Panc1 (cell line): ENCODE results near the gene APOBEC3F. TPM values are rescaled to one million over a fixed set of nuclear protein-coding genes. Genes with fewer than 3 reads are reported as not detected.
"Not testable (repeated sequence)": the region's sequence is repeated elsewhere in the genome, so short reads cannot be mapped to it uniquely, and the experiment has no call there.

ENCODE experiments used
- ATAC-seq: fragments of 200-7000 bp; cut with Tn5 transposase; 2 replicates; pipeline ENCODE4 v1.9.1; 2020; ENCODE audit warnings: mild to moderate bottlenecking, moderate library complexity
- BruUV-seq: library from RNA; stranded (reverse); fragments of 400-500 nt; replicated peaks from 2 replicates; lab custom pipeline; 2021; lab: Mats Ljungman, UMichigan
- CTCF ChIA-PET: fragments of 300-600 bp; sonication (Branson Sonifier 250); formaldehyde crosslinking; loops from one replicate; lab custom pipeline; 2022; ENCODE audit warnings: antibody characterized with exemption; lab: Charles Lee
- POLR2A ChIA-PET: fragments of 300-600 bp; sonication (Branson Sonifier 250); formaldehyde crosslinking; loops from one replicate; lab custom pipeline; 2022; ENCODE audit warnings: antibody characterized with exemption; lab: Charles Lee
- DNase-seq: peaks from one replicate; pipeline ENCODE4 v3.0.0-alpha.2; 2010; ENCODE audit warnings: low read depth, low spot score
- H3K27ac ChIP-seq: 2 replicates; pipeline ENCODE4 v1.5.1; 2011; ENCODE audit warnings: mild to moderate bottlenecking, low read length, inconsistent platforms
- H3K27me3 ChIP-seq: fragments of 200-500 bp; sonication (Bioruptor generic); 2 replicates; pipeline ENCODE4 v1.6.0; 2014; ENCODE audit warnings: low read length, inconsistent platforms; ENCODE audit not compliant: control insufficient read depth, insufficient read depth
- H3K36me3 ChIP-seq: fragments of 200-500 bp; sonication (Bioruptor generic); 2 replicates; pipeline ENCODE4 v1.5.1; 2014; ENCODE audit warnings: inconsistent platforms, mild to moderate bottlenecking, low read length, moderate library complexity; ENCODE audit not compliant: control insufficient read depth, insufficient read depth
- H3K4me1 ChIP-seq: 2 replicates; pipeline ENCODE4 v1.5.1; 2011; ENCODE audit warnings: inconsistent platforms, mild to moderate bottlenecking, low read length, moderate library complexity; ENCODE audit not compliant: control insufficient read depth, insufficient read depth
- H3K4me3 ChIP-seq, 2 experiments: 2 replicates each; pipeline ENCODE4 v1.5.1; 2011 to 2012; ENCODE audit warnings: low read depth in 2 of 2, low read length in 2 of 2, mild to moderate bottlenecking in 2 of 2, inconsistent platforms in 1 of 2, moderate library complexity in 1 of 2
- H3K9me3 ChIP-seq: fragments of 200-500 bp; sonication (Bioruptor generic); 2 replicates; pipeline ENCODE4 v1.5.1; 2014; ENCODE audit warnings: low read depth, mild to moderate bottlenecking, inconsistent platforms, low read length, moderate library complexity; ENCODE audit not compliant: control insufficient read depth, insufficient read depth
- CTCF ChIP-seq: fragments of 450-650 bp; IDR thresholded peaks from 2 replicates; pipeline ENCODE4 v1.5.1; 2017; ENCODE audit warnings: mild to moderate bottlenecking
- POLR2AphosphoS5 ChIP-seq: IDR thresholded peaks from 2 replicates; pipeline ENCODE4 v1.6.1; 2012; ENCODE audit warnings: mild to moderate bottlenecking, low read depth, low read length, moderate library complexity
- REST ChIP-seq, 2 experiments: IDR thresholded peaks; 2 replicates each; pipeline ENCODE4 v1.6.1; 2011 to 2012; ENCODE audit warnings: low read depth in 2 of 2, control low read depth in 1 of 2, low read length in 1 of 2, mild to moderate bottlenecking in 1 of 2, moderate library complexity in 1 of 2; ENCODE audit not compliant: insufficient read depth in 1 of 2
- SIN3A ChIP-seq: IDR thresholded peaks from 2 replicates; pipeline ENCODE4 v1.6.1; 2012; ENCODE audit warnings: low read depth, mild to moderate bottlenecking, low read length, moderate library complexity, borderline replicate concordance; ENCODE audit not compliant: insufficient read depth
- TCF7L2 ChIP-seq: IDR thresholded peaks from 2 replicates; pipeline ENCODE4 v1.6.1; 2011; ENCODE audit warnings: mild to moderate bottlenecking, low read depth, low read length, inconsistent platforms
- in situ Hi-C: cut with HindIII; loops from 2 replicates; pipeline ENCODE4 v1.10.0; 2016; ENCODE audit warnings: low sequenced_read_pairs, low pct_unique_long_range_greater_than_20kb
- intact Hi-C: fragments of 100-400 bp; cut with micrococcal nuclease; formaldehyde crosslinking; loops from one replicate; pipeline ENCODE4 v1.10.0; 2022; ENCODE audit not compliant: unreplicated experiment
- total RNA-seq: library from RNA; stranded (reverse); gene quantifications from one replicate; pipeline ENCODE4 v1.2.1, GENCODE V29; 2021; ENCODE audit not compliant: unreplicated experiment

Gene APOBEC3F
- total RNA-seq, 1 experiment from 2014 or later = 7.7 TPM

- intact Hi-C loops = no loop called here
Measured at GRCh38 chr22:39041908-39042307, 1.2 kb downstream of the APOBEC3F start.

GRCh38 chr22:39043063-39043462 is 2.4 kb downstream of the APOBEC3F start:
- intact Hi-C loops, CTCF ChIA-PET, in situ Hi-C loops, H3K27ac ChIP-seq, H3K4me3 ChIP-seq, H3K27me3 ChIP-seq, BruUV-seq, H3K4me1 ChIP-seq, H3K9me3 ChIP-seq, H3K36me3 ChIP-seq, ATAC-seq, POLR2A ChIA-PET, DNase-seq: not testable (repeated sequence)

More at GRCh38 chr22:39041908-39042307, 1.2 kb downstream of the APOBEC3F start:
- ATAC-seq = no peak
- ChIA-PET CTCF (no interaction called here), POLR2A (interaction anchor here (0.7 kb wide), 2 partner anchors 163 to 476 kb away, joined by 3 to 8 read pairs; no protein-coding TSS in a partner anchor)
- Histone ChIP-seq H3K27ac (no peak overlapping the region), H3K9me3 (no peaks in the 10 kb centered on the region), H3K36me3 (no peaks in the 10 kb centered on the region), H3K27me3 (no peaks in the 10 kb centered on the region), H3K4me1 (no peaks in the 10 kb centered on the region), H3K4me3 (no peak overlapping the region)
- no TSS peak for BruUV-seq
- TF ChIP-seq POLR2AphosphoS5 (no peak), SIN3A (no peak), CTCF (no peak), TCF7L2 (no peak), REST (IDR thresholded peaks at IDR 0.05; ENCODE audit: insufficient read depth in 1 of 2, low read depth in 2 of 2, low read length in 1 of 2) (no peak)
- DNase-seq = no peak
- in situ Hi-C loops = no loop called here

GRCh38 chr22:39045136-39045535 is 4.5 kb downstream of the APOBEC3F start:
- H3K36me3 ChIP-seq, H3K9me3 ChIP-seq, BruUV-seq, intact Hi-C loops, DNase-seq, H3K27me3 ChIP-seq, CTCF ChIA-PET, ATAC-seq, POLR2A ChIA-PET, H3K4me1 ChIP-seq, H3K27ac ChIP-seq, in situ Hi-C loops, H3K4me3 ChIP-seq: not testable (repeated sequence)

- CTCF ChIA-PET, in situ Hi-C loops, H3K27me3 ChIP-seq, H3K27ac ChIP-seq, intact Hi-C loops, H3K9me3 ChIP-seq, H3K4me3 ChIP-seq, POLR2A ChIA-PET, H3K4me1 ChIP-seq, H3K36me3 ChIP-seq, BruUV-seq, DNase-seq, ATAC-seq: not testable (repeated sequence)
Measured at GRCh38 chr22:39049486-39049885, 8.8 kb downstream of the APOBEC3F start.

- H3K36me3 ChIP-seq, H3K27ac ChIP-seq, intact Hi-C loops, ATAC-seq, BruUV-seq, DNase-seq, in situ Hi-C loops, H3K4me1 ChIP-seq, CTCF ChIA-PET, H3K27me3 ChIP-seq, POLR2A ChIA-PET, H3K4me3 ChIP-seq, H3K9me3 ChIP-seq: not testable (repeated sequence)
Measured at GRCh38 chr22:39051844-39052495, 11.3 kb downstream of the APOBEC3F start.
